NOMO-1 treated with dmso at 0.1 percent for 144 hours (cell line): ENCODE measurements around the gene NAV1.

Experiments
- DNase-seq: peaks from one replicate; lab custom pipeline; 2025; ENCODE audit not compliant: unreplicated experiment; lab: John Stamatoyannopoulos, UW

NAV1 gene

DNA sequence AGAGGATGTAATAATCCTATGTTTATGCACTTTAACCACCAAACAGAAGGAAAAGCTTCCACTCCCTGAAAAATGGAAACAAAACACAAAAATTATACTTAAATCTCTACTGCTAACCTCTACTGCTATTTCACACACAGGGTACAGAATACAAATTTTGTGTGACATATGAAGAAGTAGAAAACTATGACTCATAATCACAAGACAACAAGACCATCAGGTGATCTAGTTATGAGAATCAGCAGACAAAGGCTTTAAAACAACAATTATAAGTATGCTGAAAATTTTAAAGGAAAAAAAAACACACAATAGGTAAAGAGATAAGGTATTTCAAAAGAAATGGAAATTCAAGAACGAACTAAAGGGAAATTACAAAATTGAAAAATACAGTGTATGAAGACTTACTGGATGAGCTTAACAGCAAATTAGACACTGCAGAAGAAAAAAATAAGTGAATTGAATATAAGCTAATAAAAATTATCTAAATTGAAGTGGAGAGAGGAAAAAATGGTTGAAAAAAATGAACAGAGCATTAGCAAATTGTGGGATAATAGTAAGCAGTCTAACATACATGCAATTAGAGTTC lies 13.6 kb upstream of the NAV1 start:
- no peak for DNase-seq

DNA sequence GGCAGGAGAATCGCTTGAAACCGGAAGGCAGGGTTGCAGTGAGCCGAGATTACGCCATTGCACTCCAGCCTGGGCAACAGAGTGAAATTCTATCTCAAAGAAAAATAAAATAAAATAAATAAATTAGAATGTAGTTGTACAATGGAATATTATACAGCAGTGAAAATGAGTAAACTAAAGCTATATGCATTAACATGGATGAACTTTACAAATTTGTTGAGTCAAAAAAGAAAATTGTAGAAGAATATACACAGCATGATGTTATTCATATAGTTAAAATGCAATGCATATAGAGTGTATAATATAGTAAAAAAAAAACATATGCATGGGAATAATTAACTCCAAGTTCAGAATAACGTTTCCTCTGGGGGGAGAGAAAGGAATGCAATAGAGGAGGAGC lies 11.0 kb upstream of the NAV1 start:
- no peak for DNase-seq

DNA sequence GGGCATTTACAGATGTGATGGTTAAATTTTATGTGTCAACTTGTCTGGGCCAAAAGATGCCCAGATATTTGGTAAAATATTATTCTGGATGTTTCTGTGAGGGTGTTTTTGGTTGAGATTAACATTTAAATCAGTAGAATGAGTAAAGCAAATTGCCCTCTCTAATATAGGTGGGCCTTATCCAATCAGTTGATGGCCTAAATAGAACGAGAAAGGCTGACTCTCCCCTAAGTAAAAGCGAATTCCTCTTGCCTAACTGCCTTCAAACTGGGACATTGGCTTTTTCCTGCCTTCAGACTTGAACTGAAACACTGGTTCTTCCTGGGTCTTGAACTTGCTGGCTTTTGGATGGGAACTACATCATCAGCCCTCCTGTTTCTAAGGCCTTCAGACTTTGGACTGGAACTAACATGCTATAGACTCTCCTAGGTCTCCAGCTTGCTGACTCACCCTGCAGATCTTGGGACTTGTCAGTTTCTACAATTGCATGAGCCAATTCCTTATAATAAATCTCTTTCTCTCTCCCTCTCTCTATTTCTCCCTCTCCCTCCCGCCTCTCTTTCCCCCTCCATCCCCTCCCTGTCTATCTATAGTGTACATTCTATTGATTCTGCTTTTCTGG lies 10.2 kb upstream of the NAV1 start:
- no peak for DNase-seq

- DNase-seq, result no peak
These were observed 8.0 kb upstream of the NAV1 start for GRCh38 chr1:201530741-201531531.

DNA sequence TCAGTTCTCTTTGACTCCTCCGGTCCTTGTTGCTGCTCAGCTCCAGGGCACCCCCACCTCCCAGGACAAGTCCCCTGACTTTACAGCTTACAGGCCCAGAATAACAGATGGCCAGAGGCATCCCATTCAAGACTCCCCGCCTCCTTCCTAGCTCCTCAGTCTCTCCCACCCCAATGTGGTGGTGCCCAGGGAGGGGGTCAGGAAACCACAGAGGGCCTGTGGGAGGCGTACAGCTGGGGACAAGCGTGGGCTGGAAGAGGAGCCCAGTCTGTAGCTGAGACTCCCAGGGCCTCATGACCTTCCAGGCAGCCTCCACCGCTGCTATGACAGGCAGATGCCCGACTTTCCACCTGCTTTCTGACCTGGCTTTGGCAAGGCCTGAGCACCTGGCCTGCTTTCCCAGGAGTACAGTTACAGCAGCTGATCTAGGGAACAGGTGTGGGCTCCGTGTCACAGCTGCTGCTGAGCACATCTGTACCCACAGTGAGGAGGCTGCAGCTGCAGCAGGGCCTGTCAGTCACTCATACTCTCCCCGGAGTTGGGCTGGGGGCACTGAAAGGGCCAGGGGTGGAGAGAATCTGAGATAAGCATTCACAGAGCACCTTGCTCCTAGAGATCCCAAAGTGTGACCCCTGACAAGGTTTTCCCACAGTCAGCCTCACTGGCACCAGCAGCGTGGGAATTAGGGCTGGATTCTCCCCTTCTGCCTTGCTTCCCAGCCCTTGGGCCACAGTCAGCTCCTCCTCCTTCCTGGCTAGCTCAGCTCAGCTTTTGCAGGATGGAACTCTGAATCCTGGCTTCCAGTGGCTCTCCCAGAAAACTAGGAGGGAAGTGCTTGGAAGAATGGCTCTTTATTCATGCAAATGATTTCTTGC lies 7.1 kb upstream of the NAV1 start:
- no peak for DNase-seq

DNA sequence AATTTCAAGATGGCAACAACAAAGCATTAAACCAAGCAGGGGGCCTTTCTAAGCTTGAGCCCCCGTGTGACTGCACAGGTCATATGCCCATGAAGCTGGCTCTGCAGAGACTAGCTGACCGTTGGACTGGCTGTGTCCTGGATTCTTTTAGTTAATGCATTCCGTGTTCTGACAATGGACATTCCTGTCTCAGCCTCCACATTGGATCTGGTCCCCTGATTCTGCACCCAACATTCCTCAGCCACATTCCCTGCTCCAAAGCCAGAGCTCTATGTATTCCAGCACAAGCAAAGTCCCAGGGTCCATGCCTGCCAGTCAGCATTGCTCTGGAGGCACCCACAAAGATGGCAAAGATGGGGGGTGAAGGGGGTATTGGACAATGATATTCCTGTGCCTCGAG lies 5.1 kb upstream of the NAV1 start:
- no peak for DNase-seq

DNA sequence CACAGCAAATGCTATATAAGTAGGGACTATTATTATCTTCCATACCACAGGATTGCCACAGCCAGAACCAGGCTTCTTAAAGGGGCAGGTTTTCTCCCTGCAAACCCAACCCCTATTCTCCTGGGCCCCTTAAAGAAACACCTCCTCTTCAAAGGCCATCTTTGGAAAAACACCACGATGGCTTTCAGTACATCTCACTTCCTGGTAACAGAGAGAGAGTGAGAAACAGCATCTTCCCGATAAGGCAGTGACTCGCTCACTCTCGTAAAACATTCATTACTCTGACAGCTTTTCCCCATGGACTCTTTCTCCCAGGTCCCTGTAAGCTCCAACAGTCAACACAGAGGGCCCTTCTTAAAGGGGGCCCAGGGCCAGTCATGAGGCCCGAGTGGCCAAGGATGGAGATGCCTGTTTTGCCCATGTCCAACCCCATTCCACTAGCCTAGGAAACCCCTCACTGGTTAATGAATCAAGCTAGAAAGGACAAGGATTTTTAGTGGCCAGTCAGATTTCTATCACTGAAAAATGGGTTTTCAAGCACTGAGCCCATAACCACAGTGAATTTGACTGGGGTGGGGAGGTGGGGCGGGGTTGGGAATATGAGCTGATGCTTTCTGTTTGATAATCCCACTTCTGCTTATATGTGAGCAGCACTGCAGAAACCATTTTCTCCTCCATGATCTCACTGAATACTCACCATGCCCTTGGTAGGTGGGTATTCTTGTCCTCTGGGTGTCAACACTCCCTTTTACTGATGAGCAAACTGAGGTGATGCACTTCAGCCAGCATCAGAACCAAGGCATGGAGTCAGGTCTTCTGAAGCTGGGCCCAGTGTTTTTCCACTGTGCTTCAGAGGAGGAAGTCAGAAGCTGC lies 3.6 kb upstream of the NAV1 start:
- no peak for DNase-seq

DNA sequence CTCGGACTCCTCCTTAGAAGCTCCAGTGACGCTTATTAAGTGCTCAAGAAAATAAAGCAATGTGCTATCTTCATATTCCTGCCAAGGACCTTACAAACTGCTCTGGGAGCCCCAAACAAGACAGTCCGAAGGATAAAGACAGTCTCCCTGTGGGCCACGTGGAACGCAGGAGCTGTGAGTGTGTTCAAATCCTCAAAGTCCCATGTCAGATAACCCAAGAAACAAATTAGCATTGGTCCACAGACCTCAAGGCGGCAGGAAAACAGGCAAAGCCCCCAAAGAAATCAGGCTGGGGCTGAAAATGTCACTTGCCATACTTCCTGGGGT lies 3.0 kb upstream of the NAV1 start:
- DNase-seq, result no peak

- DNase-seq, result no peak
These were observed 2.4 kb upstream of the NAV1 start for GRCh38 chr1:201536558-201536957.

- DNase-seq, result no peak
These were observed 1.9 kb upstream of the NAV1 start for GRCh38 chr1:201537028-201537427.

GRCh38 chr1:201537467-201537866 lies 1.5 kb upstream of the NAV1 start:
- DNase-seq, result no peak

GRCh38 chr1:201537891-201538611 lies 876 bp upstream of the NAV1 start:
- no peak for DNase-seq

GRCh38 chr1:201539561-201540431 lies 869 bp downstream of the NAV1 start:
- DNase-seq, result no peak

- DNase-seq, result no peak
These were observed 2.2 kb downstream of the NAV1 start for GRCh38 chr1:201540846-201541735.

DNA sequence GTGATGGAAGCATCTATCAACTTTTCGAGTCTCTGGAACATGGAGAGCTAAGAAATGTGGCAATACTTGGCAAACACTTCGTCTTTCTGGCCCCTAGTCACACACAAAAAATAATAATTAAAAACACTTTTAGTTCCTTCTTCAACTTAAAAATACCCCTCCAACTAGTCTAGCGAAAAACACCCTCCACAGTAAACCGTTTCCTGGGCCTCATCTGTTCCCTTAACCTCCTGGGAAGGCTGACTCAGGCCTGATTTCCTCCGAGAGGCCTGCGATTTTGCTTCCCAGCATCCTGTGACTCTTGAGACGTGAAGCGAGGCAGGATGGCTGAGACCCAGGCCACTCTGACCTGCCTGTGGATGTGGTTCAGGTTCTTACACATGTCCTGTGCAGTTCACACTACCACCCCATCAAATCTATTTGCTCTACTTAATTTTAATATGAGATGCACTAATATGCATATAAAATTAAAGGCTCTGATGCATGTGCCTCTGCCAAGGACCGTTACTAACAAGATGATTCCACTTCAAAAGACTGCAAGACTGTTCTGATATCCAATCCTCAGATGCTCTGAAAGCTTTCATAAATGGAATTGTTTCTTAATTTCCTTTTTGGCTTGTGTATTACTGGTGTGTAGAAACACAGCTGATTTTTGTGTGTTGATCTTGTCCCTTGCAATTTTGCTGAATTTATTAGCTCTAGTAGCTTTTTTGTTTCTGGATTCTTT lies 3.5 kb downstream of the NAV1 start:
- DNase-seq, result no peak

- no peak for DNase-seq
These were observed 5.1 kb downstream of the NAV1 start for GRCh38 chr1:201543871-201544642.

GRCh38 chr1:201544710-201545109 lies 5.8 kb downstream of the NAV1 start:
- no peak for DNase-seq
